HEK293 (cell line): ENCODE measurements around the gene SLC25A25.
A peak's percentile ranks its signal among the peaks of the same experiment; 100 is the strongest.

Experiments used
- CTCF ChIA-PET: fragments of 350-600 bp; formaldehyde crosslinking; extraction: SDS; loops from one replicate; lab custom pipeline; 2021; ENCODE audit warnings: antibody characterized with exemption; lab: Yijun Ruan, JAX
- POLR2A ChIA-PET: fragments of 300-600 bp; formaldehyde crosslinking; extraction: SDS; loops from one replicate; lab custom pipeline; 2020; ENCODE audit warnings: antibody characterized with exemption, inconsistent platforms; lab: Yijun Ruan, JAX
- H3K27ac ChIP-seq: fragments of 200-500 bp; sonication (Bioruptor generic); 2 replicates; pipeline ENCODE4 v1.5.1; 2014; ENCODE audit warnings: low read depth, low read length, control low read depth, inconsistent platforms; ENCODE audit errors: extremely low read depth
- H3K36me3 ChIP-seq, 2 experiments: fragments of 200-500 bp in 1 of 2; sonication (Bioruptor generic) in 1 of 2; 1 replicate in 1 of 2; 2 replicates in 1 of 2; pipeline ENCODE4 v1.5.1; 2014 to 2017; ENCODE audit warnings: inconsistent platforms in 2 of 2, low read length in 2 of 2; ENCODE audit not compliant: control insufficient read depth in 2 of 2, insufficient read depth in 1 of 2
- H3K4me1 ChIP-seq: fragments of 200-500 bp; sonication (Bioruptor generic); 2 replicates; pipeline ENCODE4 v1.5.1; 2014; ENCODE audit warnings: mild to moderate bottlenecking, low read length, inconsistent platforms; ENCODE audit not compliant: control insufficient read depth, insufficient read depth
- H3K4me3 ChIP-seq: 2 replicates; pipeline ENCODE4 v1.5.1; 2011; ENCODE audit warnings: low read depth, mild to moderate bottlenecking, control low read depth, low read length, moderate library complexity
- H3K9me3 ChIP-seq: fragments of 200-500 bp; sonication (Bioruptor generic); 2 replicates; pipeline ENCODE4 v1.5.1; 2014; ENCODE audit warnings: low read depth, low read length, inconsistent platforms; ENCODE audit not compliant: control insufficient read depth, insufficient read depth
- BCL11A ChIP-seq: fragments of 450-650 bp; formaldehyde crosslinking; IDR thresholded peaks from 2 replicates; pipeline ENCODE4 v1.5.1; 2016; ENCODE audit warnings: low read depth, missing biosample characterization, missing genetic modification characterization
- BCL11B ChIP-seq: fragments of 450-650 bp; formaldehyde crosslinking; IDR thresholded peaks from 2 replicates; pipeline ENCODE4 v1.5.1; 2016; ENCODE audit warnings: low read depth, missing biosample characterization, missing genetic modification characterization
- GFI1B ChIP-seq: fragments of 450-650 bp; formaldehyde crosslinking; IDR thresholded peaks from 2 replicates; pipeline ENCODE4 v1.5.1; 2016; ENCODE audit warnings: missing biosample characterization, missing genetic modification characterization
- HOXC10 ChIP-seq: sonication (generic); formaldehyde crosslinking; IDR thresholded peaks from 2 replicates; pipeline ENCODE4 v1.8.1; 2023; ENCODE audit warnings: mild to moderate bottlenecking, missing genetic modification reagents
- HOXD13 ChIP-seq: sonication (generic); formaldehyde crosslinking; IDR thresholded peaks from 2 replicates; pipeline ENCODE4 v1.8.0; 2022; ENCODE audit warnings: missing genetic modification reagents, borderline replicate concordance
- IKZF3 ChIP-seq: fragments of 450-650 bp; IDR thresholded peaks from 2 replicates; pipeline ENCODE4 v1.5.0; 2018; ENCODE audit warnings: missing biosample characterization, mild to moderate bottlenecking, missing genetic modification characterization, moderate library complexity
- OSR2 ChIP-seq: fragments of 450-650 bp; formaldehyde crosslinking; IDR thresholded peaks from 2 replicates; pipeline ENCODE4 v1.5.1; 2016; ENCODE audit warnings: missing biosample characterization, missing genetic modification characterization
- YY2 ChIP-seq: fragments of 450-650 bp; formaldehyde crosslinking; IDR thresholded peaks from 2 replicates; pipeline ENCODE4 v1.5.1; 2016; ENCODE audit warnings: missing biosample characterization, missing genetic modification characterization
- ZBTB1 ChIP-seq: fragments of 450-650 bp; formaldehyde crosslinking; IDR thresholded peaks from 2 replicates; pipeline ENCODE4 v1.5.1; 2016; ENCODE audit warnings: missing biosample characterization, missing genetic modification characterization
- ZBTB17 ChIP-seq: fragments of 450-650 bp; formaldehyde crosslinking; IDR thresholded peaks from 2 replicates; pipeline ENCODE4 v1.5.1; 2016; ENCODE audit warnings: missing biosample characterization, missing genetic modification characterization
- ZEB2 ChIP-seq: fragments of 450-650 bp; formaldehyde crosslinking; IDR thresholded peaks from 2 replicates; pipeline ENCODE4 v1.5.1; 2016; ENCODE audit warnings: missing biosample characterization, missing genetic modification characterization
- ZFP3 ChIP-seq: fragments of 450-650 bp; formaldehyde crosslinking; IDR thresholded peaks from 2 replicates; pipeline ENCODE4 v1.5.1; 2016; ENCODE audit warnings: low read depth, missing biosample characterization, missing genetic modification characterization
- ZFP37 ChIP-seq: fragments of 450-650 bp; formaldehyde crosslinking; IDR thresholded peaks from 2 replicates; pipeline ENCODE4 v1.5.1; 2016; ENCODE audit warnings: missing biosample characterization, missing genetic modification characterization
- ZIC2 ChIP-seq: fragments of 450-650 bp; formaldehyde crosslinking; IDR thresholded peaks from 2 replicates; pipeline ENCODE4 v1.5.1; 2016; ENCODE audit warnings: missing biosample characterization, missing genetic modification characterization
- ZNF112 ChIP-seq: fragments of 450-650 bp; formaldehyde crosslinking; IDR thresholded peaks from 2 replicates; pipeline ENCODE4 v1.5.0; 2017; ENCODE audit warnings: missing biosample characterization, missing genetic modification characterization
- ZNF146 ChIP-seq: fragments of 450-650 bp; formaldehyde crosslinking; IDR thresholded peaks from 2 replicates; pipeline ENCODE4 v1.5.1; 2016; ENCODE audit warnings: missing biosample characterization, missing genetic modification characterization
- ZNF16 ChIP-seq: fragments of 450-650 bp; formaldehyde crosslinking; IDR thresholded peaks from 2 replicates; pipeline ENCODE4 v1.5.1; 2016; ENCODE audit warnings: low read depth, missing biosample characterization, missing genetic modification characterization
- ZNF19 ChIP-seq: fragments of 450-650 bp; formaldehyde crosslinking; IDR thresholded peaks from 2 replicates; pipeline ENCODE4; 2016; ENCODE audit warnings: missing biosample characterization, missing genetic modification characterization, low read depth
- ZNF2 ChIP-seq: fragments of 450-650 bp; formaldehyde crosslinking; IDR thresholded peaks from 2 replicates; pipeline ENCODE4 v1.5.1; 2016; ENCODE audit warnings: missing biosample characterization, missing genetic modification characterization
- ZNF311 ChIP-seq: fragments of 450-650 bp; formaldehyde crosslinking; IDR thresholded peaks from 2 replicates; pipeline ENCODE4 v1.5.1; 2017; ENCODE audit warnings: missing biosample characterization, missing genetic modification characterization, borderline replicate concordance
- ZNF37A ChIP-seq: fragments of 450-650 bp; IDR thresholded peaks from 2 replicates; pipeline ENCODE4 v1.5.1; 2018; ENCODE audit warnings: missing biosample characterization, missing genetic modification characterization
- ZNF394 ChIP-seq: fragments of 450-650 bp; formaldehyde crosslinking; IDR thresholded peaks from 2 replicates; pipeline ENCODE4 v1.5.1; 2016; ENCODE audit warnings: missing biosample characterization, missing genetic modification characterization, mild to moderate bottlenecking, moderate library complexity, borderline replicate concordance
- ZNF416 ChIP-seq: fragments of 450-650 bp; formaldehyde crosslinking; IDR thresholded peaks from 2 replicates; pipeline ENCODE4 v1.5.1; 2016; ENCODE audit warnings: missing biosample characterization, missing genetic modification characterization
- ZNF426 ChIP-seq: fragments of 450-650 bp; formaldehyde crosslinking; IDR thresholded peaks from 2 replicates; pipeline ENCODE4 v1.5.1; 2017; ENCODE audit warnings: missing biosample characterization, missing genetic modification characterization, mild to moderate bottlenecking, inconsistent platforms, moderate library complexity
- ZNF473 ChIP-seq: fragments of 450-650 bp; formaldehyde crosslinking; IDR thresholded peaks from 2 replicates; pipeline ENCODE4 v1.5.1; 2017; ENCODE audit warnings: missing biosample characterization, missing genetic modification characterization
- ZNF530 ChIP-seq: fragments of 450-650 bp; formaldehyde crosslinking; IDR thresholded peaks from 2 replicates; pipeline ENCODE4 v1.5.1; 2016; ENCODE audit warnings: low read depth, missing biosample characterization, missing genetic modification characterization
- ZNF596 ChIP-seq: fragments of 450-650 bp; IDR thresholded peaks from 2 replicates; pipeline ENCODE4 v1.5.0; 2018; ENCODE audit warnings: missing biosample characterization, mild to moderate bottlenecking, missing genetic modification characterization, moderate library complexity
- ZNF610 ChIP-seq: fragments of 450-650 bp; formaldehyde crosslinking; IDR thresholded peaks from 2 replicates; pipeline ENCODE4 v1.5.1; 2016; ENCODE audit warnings: missing biosample characterization, missing genetic modification characterization, borderline replicate concordance
- ZNF626 ChIP-seq: fragments of 450-650 bp; sonication (Bioruptor Pico); formaldehyde crosslinking; IDR thresholded peaks from 2 replicates; pipeline ENCODE4 v1.5.1; 2018; ENCODE audit warnings: missing biosample characterization, missing genetic modification characterization, inconsistent platforms
- ZNF629 ChIP-seq: fragments of 450-650 bp; formaldehyde crosslinking; IDR thresholded peaks from 2 replicates; pipeline ENCODE4 v1.5.1; 2017; ENCODE audit warnings: missing biosample characterization, missing genetic modification characterization
- ZNF660 ChIP-seq: fragments of 450-650 bp; IDR thresholded peaks from 2 replicates; pipeline ENCODE4 v1.5.1; 2018; ENCODE audit warnings: missing biosample characterization, mild to moderate bottlenecking, missing genetic modification characterization
- ZNF677 ChIP-seq: fragments of 450-650 bp; IDR thresholded peaks from 2 replicates; pipeline ENCODE4 v1.5.0; 2018; ENCODE audit warnings: missing biosample characterization, mild to moderate bottlenecking, missing genetic modification characterization, moderate library complexity
- ZNF777 ChIP-seq: fragments of 450-650 bp; formaldehyde crosslinking; IDR thresholded peaks from 2 replicates; pipeline ENCODE4 v1.5.1; 2017; ENCODE audit warnings: missing biosample characterization, missing genetic modification characterization, borderline replicate concordance
- ZNF792 ChIP-seq: fragments of 450-650 bp; formaldehyde crosslinking; IDR thresholded peaks from 2 replicates; pipeline ENCODE4 v1.5.1; 2016; ENCODE audit warnings: missing biosample characterization, missing genetic modification characterization
- ZNF837 ChIP-seq: fragments of 450-650 bp; formaldehyde crosslinking; IDR thresholded peaks from 2 replicates; pipeline ENCODE4 v1.5.1; 2016; ENCODE audit warnings: missing biosample characterization, missing genetic modification characterization
- TF ChIP-seq, protein P1 (sequence below): fragments of 450-650 bp; formaldehyde crosslinking; IDR thresholded peaks from 2 replicates; pipeline ENCODE4 v1.5.1; 2016; ENCODE audit warnings: missing biosample characterization, missing genetic modification characterization
- TF ChIP-seq, protein P2 (sequence below): fragments of 450-650 bp; formaldehyde crosslinking; IDR thresholded peaks from 2 replicates; pipeline ENCODE4 v1.5.1; 2016; ENCODE audit warnings: missing biosample characterization, missing genetic modification characterization
- TF ChIP-seq, protein P3 (sequence below): fragments of 450-650 bp; IDR thresholded peaks from 2 replicates; pipeline ENCODE4 v1.5.1; 2018; ENCODE audit warnings: missing biosample characterization, missing genetic modification characterization

SLC25A25 gene

DNA sequence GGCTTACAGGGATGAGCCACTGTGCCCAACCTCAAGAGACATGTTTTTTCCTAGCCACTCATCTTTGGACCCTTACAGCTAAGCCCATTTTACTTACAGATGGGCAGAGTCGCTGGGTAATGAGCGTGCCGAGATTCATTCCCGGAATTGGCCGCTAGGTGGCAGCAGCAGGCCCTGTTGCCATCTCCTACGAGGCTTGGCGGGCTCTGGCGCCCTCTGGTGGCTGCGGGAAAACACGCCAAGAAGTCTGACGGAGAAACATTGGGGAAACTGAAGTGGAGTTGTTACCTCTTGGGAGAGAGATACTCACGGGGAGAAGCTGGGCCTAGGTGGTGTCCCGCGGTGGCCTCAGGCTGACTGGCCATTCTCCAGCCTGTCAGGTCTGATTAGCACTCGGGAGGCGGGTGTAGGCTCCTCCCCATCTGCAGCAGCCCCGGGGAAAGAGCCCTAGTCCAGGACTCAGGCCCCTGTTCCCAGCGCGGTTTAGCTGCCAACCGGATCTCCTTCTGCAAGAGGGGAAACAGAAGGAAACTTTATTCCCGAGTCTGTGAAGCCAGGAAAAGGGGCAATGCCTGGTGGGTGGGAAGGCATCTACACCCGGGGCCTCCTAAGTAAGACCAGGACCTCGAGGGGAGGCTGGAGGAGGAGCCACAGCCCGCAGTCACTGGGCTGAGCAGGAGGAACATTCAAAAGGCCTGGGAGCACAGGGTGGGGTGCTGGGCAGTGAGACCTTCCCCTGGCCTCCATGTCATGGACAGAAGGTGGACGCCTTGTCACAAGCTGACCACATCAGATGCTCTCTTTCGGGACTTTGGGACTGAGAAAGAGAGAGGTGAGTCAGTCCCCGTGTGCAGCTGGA is 49.8 kb downstream of the SLC25A25 start:
- ChIA-PET CTCF (interaction anchor here (0.5 to 5.2 kb wide), 69 partner anchors 8 to 797 kb away, joined by 3 to 88 read pairs (median 5); partner anchors contain the start of genes NAIF1, PIP5KL1, SLC25A25 and ST6GALNAC4), POLR2A (interaction anchor here (1.8 kb wide), 1 partner anchor 10 kb away, joined by 13 read pairs; the partner anchor contains the start of gene PTGES2)
- peaks cover 0 to 48% of the 10 kb centered on the region in 2 experiments; a peak in 1 of 3 replicates for H3K36me3 ChIP-seq
- H3K27ac ChIP-seq = no peak overlapping the region
- no peak overlapping the region for H3K4me3 ChIP-seq
- H3K4me1 ChIP-seq = no peaks in the 10 kb centered on the region
- no peaks in the 10 kb centered on the region for H3K9me3 ChIP-seq
- TF ChIP-seq ZNF677 (tag by site-specific recombination) (no peak), ZEB2 (tag by site-specific recombination) (0 out of 2 replicates have a peak, but pooled peaks have one; percentile 30), HOXC10 (CRISPR knock-in tag) (no peak), ZIC2 (tag by site-specific recombination) (no peak), ZBTB1 (tag by site-specific recombination) (no peak), ZNF416 (tag by site-specific recombination) (no peak), ZNF777 (tag by site-specific recombination) (no peak), ZFP3 (tag by site-specific recombination) (no peak), YY2 (tag by site-specific recombination) (no peak), ZNF473 (tag by site-specific recombination) (no peak), GFI1B (tag by site-specific recombination) (peak; percentile 48; the same call in 1 of the 2 replicates), ZNF146 (tag by site-specific recombination) (no peak), ZNF37A (tag by site-specific recombination) (no peak), OSR2 (tag by site-specific recombination) (no peak), HOXD13 (CRISPR knock-in tag) (no peak), ZNF19 (tag by site-specific recombination) (no peak), ZNF629 (tag by site-specific recombination) (no peak; the same call in 1 of the 2 replicates), ZNF626 (tag by site-specific recombination) (no peak), ZNF311 (tag by site-specific recombination) (no peak), ZNF530 (tag by site-specific recombination) (no peak), ZNF426 (tag by site-specific recombination) (no peak), ZNF394 (tag by site-specific recombination) (peak; percentile 83), ZNF837 (tag by site-specific recombination) (no peak), ZFP37 (tag by site-specific recombination) (0 out of 2 replicates have a peak, but pooled peaks have one; percentile 38), ZNF112 (no peak), BCL11A (tag by site-specific recombination) (no peak), ZNF2 (tag by site-specific recombination) (peak; percentile 66; the same call in 1 of the 2 replicates), ZNF792 (tag by site-specific recombination) (no peak), ZNF610 (tag by site-specific recombination) (no peak), ZNF596 (tag by site-specific recombination) (no peak), ZNF660 (tag by site-specific recombination) (peak; percentile 73; the same call in 1 of the 2 replicates), ZNF16 (no peak), ZBTB17 (no peak), BCL11B (tag by site-specific recombination) (no peak), IKZF3 (tag by site-specific recombination) (no peak)
- TF ChIP-seq, protein P1, sequence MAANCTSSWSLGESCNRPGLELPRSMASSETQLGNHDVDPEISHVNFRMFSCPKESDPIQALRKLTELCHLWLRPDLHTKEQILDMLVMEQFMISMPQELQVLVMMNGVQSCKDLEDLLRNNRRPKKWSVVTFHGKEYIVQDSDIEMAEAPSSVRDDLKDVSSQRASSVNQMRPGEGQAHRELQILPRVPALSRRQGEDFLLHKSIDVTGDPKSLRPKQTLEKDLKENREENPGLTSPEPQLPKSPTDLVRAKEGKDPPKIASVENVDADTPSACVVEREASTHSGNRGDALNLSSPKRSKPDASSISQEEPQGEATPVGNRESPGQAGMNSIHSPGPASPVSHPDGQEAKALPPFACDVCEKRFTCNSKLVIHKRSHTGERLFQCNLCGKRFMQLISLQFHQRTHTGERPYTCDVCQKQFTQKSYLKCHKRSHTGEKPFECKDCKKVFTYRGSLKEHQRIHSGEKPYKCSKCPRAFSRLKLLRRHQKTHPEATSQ = no peak
- TF ChIP-seq, protein P2, sequence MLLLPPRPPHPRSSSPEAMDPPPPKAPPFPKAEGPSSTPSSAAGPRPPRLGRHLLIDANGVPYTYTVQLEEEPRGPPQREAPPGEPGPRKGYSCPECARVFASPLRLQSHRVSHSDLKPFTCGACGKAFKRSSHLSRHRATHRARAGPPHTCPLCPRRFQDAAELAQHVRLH = no peak
- TF ChIP-seq, protein P3, sequence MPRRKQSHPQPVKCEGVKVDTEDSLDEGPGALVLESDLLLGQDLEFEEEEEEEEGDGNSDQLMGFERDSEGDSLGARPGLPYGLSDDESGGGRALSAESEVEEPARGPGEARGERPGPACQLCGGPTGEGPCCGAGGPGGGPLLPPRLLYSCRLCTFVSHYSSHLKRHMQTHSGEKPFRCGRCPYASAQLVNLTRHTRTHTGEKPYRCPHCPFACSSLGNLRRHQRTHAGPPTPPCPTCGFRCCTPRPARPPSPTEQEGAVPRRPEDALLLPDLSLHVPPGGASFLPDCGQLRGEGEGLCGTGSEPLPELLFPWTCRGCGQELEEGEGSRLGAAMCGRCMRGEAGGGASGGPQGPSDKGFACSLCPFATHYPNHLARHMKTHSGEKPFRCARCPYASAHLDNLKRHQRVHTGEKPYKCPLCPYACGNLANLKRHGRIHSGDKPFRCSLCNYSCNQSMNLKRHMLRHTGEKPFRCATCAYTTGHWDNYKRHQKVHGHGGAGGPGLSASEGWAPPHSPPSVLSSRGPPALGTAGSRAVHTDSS (tag by site-specific recombination) = no peak
